Regular cardiac myocyte (primary cell): Measurements from ENCODE around the gene CEP55. TPM values are rescaled to one million over a fixed set of nuclear protein-coding genes. Genes with fewer than 3 reads are reported as not detected.

Experiments used
- total RNA-seq: library from RNA; depleted of rRNA; stranded (reverse); fragments of >200 nt; gene quantifications from 2 replicates; pipeline ENCODE4 v1.2.3, GENCODE V29; 2014

Gene CEP55
- total RNA-seq: 8.7 and 74.0 TPM in 2 replicates

GRCh38 chr10:93496322-93497041 is at the start of gene CEP55:
Gene CEP55 (plus strand): TSS chr10:93496612. CDS start chr10:93500052, 3,440 bp downstream.

GRCh38 chr10:93482145-93482834 is 14.1 kb upstream of the CEP55 start, which contains the start of gene MYOF:
Gene MYOF (minus strand): TSS chr10:93482334. CDS start chr10:93482194, 140 bp downstream.

GRCh38 chr10:93566435-93567276 is 70.2 kb downstream of the CEP55 start, which contains the start of gene FFAR4:
Gene FFAR4 (plus strand): TSS chr10:93566665. CDS start chr10:93566721, 56 bp downstream.

Other genes starting within 250 kb of the CEP55 start
- gene MYOF, start 14.3 kb upstream of the CEP55 start, total RNA-seq: 231 and 336 TPM in 2 replicates
- not detected in 2 replicates for gene FFAR4, start 70.1 kb downstream of the CEP55 start, total RNA-seq
- gene RBP4, start 104.6 kb downstream of the CEP55 start, total RNA-seq: 0.28 TPM in 1 of 2 replicates, not detected in the other
- gene PDE6C, start 115.9 kb downstream of the CEP55 start, total RNA-seq: not detected in 2 replicates
- 4.2 and 7.3 TPM in 2 replicates for gene FRA10AC1, start 206.0 kb downstream of the CEP55 start, total RNA-seq